Thymus (tissue), 11 donors: ENCODE data around the gene CDKN3. TPM values are rescaled to one million over a fixed set of nuclear protein-coding genes. Genes with fewer than 3 reads are reported as not detected.

Experiments
- DNase-seq, 9 donors: peaks; one replicate each; pipeline ENCODE4 v3.0.0-alpha.2; 2013; ENCODE audit warnings: low spot score in 9 of 9, low read depth in 6 of 9, missing footprints in 1 of 9
- H3K27ac ChIP-seq, 2 donors: one replicate each; pipeline ENCODE4 v1.5.1; 2013; ENCODE audit warnings: control low read depth in 1 of 2, low read depth in 1 of 2, low read length in 1 of 2, mild to moderate bottlenecking in 1 of 2, moderate library complexity in 1 of 2
- H3K27me3 ChIP-seq, 2 donors: one replicate each; pipeline ENCODE4 v1.5.1; 2013; ENCODE audit warnings: low read length in 1 of 2; ENCODE audit not compliant: control insufficient read depth in 2 of 2, insufficient read depth in 1 of 2
- H3K36me3 ChIP-seq, 2 donors: one replicate each; pipeline ENCODE4 v1.5.1; 2013; ENCODE audit warnings: low read length in 1 of 2, mild to moderate bottlenecking in 1 of 2, moderate library complexity in 1 of 2; ENCODE audit not compliant: control insufficient read depth in 2 of 2, insufficient read depth in 2 of 2
- H3K4me1 ChIP-seq, 2 donors: one replicate each; pipeline ENCODE4 v1.5.1; 2013; ENCODE audit warnings: low read length in 2 of 2; ENCODE audit not compliant: control insufficient read depth in 2 of 2, insufficient read depth in 2 of 2
- H3K4me3 ChIP-seq, 2 donors: one replicate each; pipeline ENCODE4 v1.5.1; 2013; ENCODE audit warnings: low read length in 2 of 2, control low read depth in 1 of 2, mild to moderate bottlenecking in 1 of 2
- H3K9me3 ChIP-seq, 2 donors: one replicate each; pipeline ENCODE4 v1.5.1; 2013; ENCODE audit warnings: low read length in 1 of 2, mild to moderate bottlenecking in 1 of 2; ENCODE audit not compliant: control insufficient read depth in 2 of 2, insufficient read depth in 1 of 2
- WGBS: extraction: QIAGEN DNeasy Blood & Tissue Kit; methylation state at CpG from one replicate; pipeline ENCODE4 v1.1.7; 2013; 5-methylcytosine and 5-hydroxymethylcytosine counted together
- polyA plus RNA-seq: library from polyadenylated mRNA; stranded (reverse); fragments of 200-250 nt; gene quantifications from one replicate; pipeline ENCODE4 v1.2.3, GENCODE V29; 2013
- total RNA-seq: library from RNA; stranded (reverse); fragments of 120-200 nt; gene quantifications from one replicate; pipeline ENCODE4 v1.2.4, GENCODE V29; 2013
- donor health status: healthy.

Gene CDKN3
- total and polyA plus RNA-seq, 2 donors = 17.6 to 39.3 TPM

- WGBS = 91% methylated on average over 2 of the region's 2 CpGs
Measured at GRCh38 chr14:54353694-54354093, 43.1 kb upstream of the CDKN3 start.

GRCh38 chr14:54354096-54354495 lies 42.7 kb upstream of the CDKN3 start:
- no peaks in the 10 kb centered on the region for H3K36me3 ChIP-seq
- H3K27ac ChIP-seq = no peak overlapping the region
- H3K4me3 ChIP-seq = no peak overlapping the region
- no peaks in the 10 kb centered on the region for H3K27me3 ChIP-seq
- no peak for DNase-seq
- peaks cover 0 to 4% of the 10 kb centered on the region in 2 donors for H3K9me3 ChIP-seq
- H3K4me1 ChIP-seq = peaks cover 0 to 2% of the 10 kb centered on the region in 2 donors

More at GRCh38 chr14:54353694-54354093, 43.1 kb upstream of the CDKN3 start:
- Histone ChIP-seq H3K27ac (no peak overlapping the region), H3K4me3 (no peak overlapping the region), H3K36me3 (no peaks in the 10 kb centered on the region), H3K27me3 (no peaks in the 10 kb centered on the region), H3K9me3 (peaks cover 0 to 4% of the 10 kb centered on the region in 2 donors), H3K4me1 (peaks cover 0 to 2% of the 10 kb centered on the region in 2 donors)
- DNase-seq = no peak

- H3K4me1 ChIP-seq = no peaks in the 10 kb centered on the region
- no peak for DNase-seq
- H3K36me3 ChIP-seq = no peaks in the 10 kb centered on the region
- no peak overlapping the region for H3K27ac ChIP-seq
- no peaks in the 10 kb centered on the region for H3K27me3 ChIP-seq
- H3K9me3 ChIP-seq = peaks cover 0 to 4% of the 10 kb centered on the region in 2 donors
- no peak overlapping the region for H3K4me3 ChIP-seq
Measured at GRCh38 chr14:54354968-54355641, 41.7 kb upstream of the CDKN3 start.

GRCh38 chr14:54355698-54356097 lies 41.1 kb upstream of the CDKN3 start:
- Histone ChIP-seq H3K27ac (no peak overlapping the region), H3K36me3 (no peaks in the 10 kb centered on the region), H3K4me1 (no peaks in the 10 kb centered on the region), H3K9me3 (peaks cover 0 to 4% of the 10 kb centered on the region in 2 donors), H3K27me3 (no peaks in the 10 kb centered on the region), H3K4me3 (no peak overlapping the region)
- WGBS = 49% methylated on average over 2 of the region's 2 CpGs
- DNase-seq = no peak

GRCh38 chr14:54356172-54356571 lies 40.6 kb upstream of the CDKN3 start:
- Histone ChIP-seq H3K4me3 (no peak overlapping the region), H3K9me3 (peaks cover 0 to 4% of the 10 kb centered on the region in 2 donors), H3K4me1 (no peaks in the 10 kb centered on the region), H3K36me3 (no peaks in the 10 kb centered on the region), H3K27me3 (no peaks in the 10 kb centered on the region), H3K27ac (no peak overlapping the region)
- 88% methylated on average over 3 of the region's 3 CpGs for WGBS
- DNase-seq = no peak

GRCh38 chr14:54360667-54361066 lies 36.1 kb upstream of the CDKN3 start:
- Histone ChIP-seq H3K36me3 (no peaks in the 10 kb centered on the region), H3K27ac (no peak overlapping the region), H3K4me3 (no peak overlapping the region), H3K4me1 (no peaks in the 10 kb centered on the region), H3K27me3 (no peaks in the 10 kb centered on the region), H3K9me3 (no peaks in the 10 kb centered on the region)
- DNase-seq = no peak
- WGBS = 95% methylated on average over 1 of the region's 1 CpG

GRCh38 chr14:54362089-54362504 lies 34.7 kb upstream of the CDKN3 start:
- Histone ChIP-seq H3K4me1 (no peaks in the 10 kb centered on the region), H3K27ac (no peak overlapping the region), H3K27me3 (no peaks in the 10 kb centered on the region), H3K4me3 (no peak overlapping the region), H3K36me3 (no peaks in the 10 kb centered on the region), H3K9me3 (no peaks in the 10 kb centered on the region)
- no peak for DNase-seq
- WGBS = 98% methylated on average over 5 of the region's 5 CpGs

GRCh38 chr14:54362759-54363437 lies 33.9 kb upstream of the CDKN3 start:
- Histone ChIP-seq H3K27ac (no peak overlapping the region), H3K4me1 (no peaks in the 10 kb centered on the region), H3K9me3 (no peaks in the 10 kb centered on the region), H3K27me3 (no peaks in the 10 kb centered on the region), H3K4me3 (no peak overlapping the region), H3K36me3 (no peaks in the 10 kb centered on the region)
- WGBS = 65% methylated on average over 5 of the region's 5 CpGs
- DNase-seq = no peak

GRCh38 chr14:54364555-54365415 lies 32.0 kb upstream of the CDKN3 start:
- WGBS = 92% methylated on average over 9 of the region's 9 CpGs
- Histone ChIP-seq H3K9me3 (no peaks in the 10 kb centered on the region), H3K36me3 (no peaks in the 10 kb centered on the region), H3K27ac (no peak overlapping the region), H3K27me3 (no peaks in the 10 kb centered on the region), H3K4me3 (no peak overlapping the region), H3K4me1 (no peaks in the 10 kb centered on the region)
- DNase-seq = no peak
